Inflammatory macrophage (primary cell): ENCODE data around the gene ARHGEF7.

Source experiments
- DNase-seq, 2 donors: peaks; one replicate each; pipeline ENCODE4 v3.0.0-alpha.2; 2020 to 2022

The ARHGEF7 gene

DNA sequence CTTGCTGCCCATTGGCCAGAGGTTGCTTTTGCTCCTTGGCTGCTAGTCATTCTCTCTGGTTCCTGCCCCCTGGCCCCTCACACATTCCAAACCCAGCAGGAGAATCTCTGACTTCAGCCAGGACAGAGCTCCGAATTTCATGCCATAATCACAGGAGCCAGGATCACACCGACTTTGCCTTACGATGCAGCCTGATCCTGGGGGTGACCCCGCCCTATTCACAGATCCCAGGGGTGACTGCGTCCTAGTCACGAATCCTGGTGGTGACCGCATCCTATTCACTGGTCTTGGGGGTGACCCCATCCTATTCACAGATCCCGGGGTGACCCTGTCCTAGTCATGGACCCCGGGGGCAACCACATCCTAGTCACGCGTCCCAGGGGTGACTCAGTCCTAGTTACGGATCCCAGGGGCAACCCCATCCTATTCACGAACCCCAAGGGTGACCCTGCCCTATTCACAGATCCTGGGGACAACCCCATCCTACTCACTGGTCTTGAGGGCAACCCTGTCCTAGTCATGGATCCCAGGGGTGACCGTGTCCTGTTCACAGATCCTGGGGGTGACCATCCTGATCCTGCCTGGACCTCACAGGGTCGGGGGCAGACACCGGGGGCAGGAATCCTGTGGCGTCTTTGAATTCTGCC lies 198.0 kb downstream of the ARHGEF7 start:
- DNase-seq, result no peak

- DNase-seq, result no peak
Observed at GRCh38 chr13:111313911-111314425, 198.9 kb downstream of the ARHGEF7 start.

GRCh38 chr13:111314852-111315251 lies 199.7 kb downstream of the ARHGEF7 start:
- DNase-seq, result no peak

DNA sequence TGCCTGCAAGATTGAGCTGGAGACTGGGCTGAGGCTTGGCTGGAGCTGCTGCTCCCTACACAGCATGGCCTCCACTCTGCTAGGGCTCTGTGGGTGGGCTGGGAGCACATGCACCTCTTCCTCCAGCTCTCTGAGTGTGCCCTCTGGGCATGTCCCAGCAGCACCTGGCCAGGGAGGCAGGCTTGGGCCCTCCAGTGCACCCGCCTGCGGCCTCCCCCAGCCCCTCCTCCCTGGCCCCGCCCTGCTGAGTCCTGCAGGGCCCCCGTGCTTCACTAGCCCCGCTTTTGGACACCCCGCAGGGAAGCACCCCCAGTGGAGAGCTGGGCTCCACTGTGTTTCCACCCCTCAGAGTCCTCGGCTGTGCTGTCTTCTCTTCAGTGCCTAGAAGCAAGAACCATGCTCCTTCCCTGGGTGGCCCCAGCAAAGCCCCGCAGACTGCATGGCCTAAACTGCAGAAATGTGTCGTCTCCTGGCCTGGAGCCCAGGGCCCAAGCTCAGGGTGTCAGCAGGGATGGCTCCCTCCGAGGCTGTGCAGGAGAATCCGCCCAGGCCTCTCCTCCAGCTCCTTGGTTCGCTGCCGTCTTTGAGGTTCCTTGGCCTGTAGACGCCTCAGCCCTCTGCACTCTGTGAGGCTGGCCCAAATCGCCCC lies 200.4 kb downstream of the ARHGEF7 start:
- no peak for DNase-seq

- DNase-seq, result no peak
Observed at GRCh38 chr13:111316161-111316730, 201.1 kb downstream of the ARHGEF7 start.

- no peak for DNase-seq
Observed at GRCh38 chr13:111317042-111317550, 202.0 kb downstream of the ARHGEF7 start.

- DNase-seq, result no peak
Observed at GRCh38 chr13:111317571-111318345, 202.6 kb downstream of the ARHGEF7 start.

DNA sequence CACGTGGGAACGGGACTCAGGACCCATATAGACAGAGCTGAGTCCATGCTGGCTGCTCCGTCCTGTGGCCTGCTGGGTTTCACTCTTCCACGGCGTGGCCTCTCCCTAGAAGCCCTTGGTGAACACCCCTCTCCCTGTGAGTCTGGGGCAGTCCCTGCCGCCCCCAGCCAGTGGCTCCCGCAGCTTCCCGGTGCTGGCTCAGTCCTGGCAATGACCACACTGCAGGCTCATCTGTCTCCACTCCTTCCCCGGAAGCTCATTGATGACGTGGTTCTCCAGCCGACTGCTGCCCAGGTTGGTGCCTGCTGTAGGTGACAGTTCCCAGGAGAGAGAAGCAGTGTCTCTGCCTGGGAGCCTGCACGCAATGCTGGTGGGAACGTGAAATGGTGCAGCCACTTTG lies 203.3 kb downstream of the ARHGEF7 start:
- DNase-seq, result no peak

DNA sequence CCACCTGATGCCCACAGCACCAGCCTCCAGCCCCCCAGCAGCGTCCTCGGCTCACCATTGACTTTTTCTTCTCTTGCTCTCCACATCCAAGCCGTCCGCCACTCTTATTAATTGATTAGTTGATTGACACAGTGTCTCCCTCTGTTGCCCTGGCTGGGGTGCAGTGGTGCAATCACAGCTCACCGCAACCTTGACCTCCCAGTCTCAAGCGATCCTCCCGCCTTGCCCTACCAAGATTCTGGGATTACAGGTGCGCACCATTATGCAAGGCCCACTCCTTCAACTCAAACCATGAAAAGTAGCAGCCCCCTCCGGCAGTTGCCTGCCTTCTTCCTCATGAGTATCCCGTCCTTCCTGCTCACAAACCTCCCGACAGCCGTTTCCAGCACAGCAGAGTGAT lies 204.4 kb downstream of the ARHGEF7 start:
- no peak for DNase-seq

DNA sequence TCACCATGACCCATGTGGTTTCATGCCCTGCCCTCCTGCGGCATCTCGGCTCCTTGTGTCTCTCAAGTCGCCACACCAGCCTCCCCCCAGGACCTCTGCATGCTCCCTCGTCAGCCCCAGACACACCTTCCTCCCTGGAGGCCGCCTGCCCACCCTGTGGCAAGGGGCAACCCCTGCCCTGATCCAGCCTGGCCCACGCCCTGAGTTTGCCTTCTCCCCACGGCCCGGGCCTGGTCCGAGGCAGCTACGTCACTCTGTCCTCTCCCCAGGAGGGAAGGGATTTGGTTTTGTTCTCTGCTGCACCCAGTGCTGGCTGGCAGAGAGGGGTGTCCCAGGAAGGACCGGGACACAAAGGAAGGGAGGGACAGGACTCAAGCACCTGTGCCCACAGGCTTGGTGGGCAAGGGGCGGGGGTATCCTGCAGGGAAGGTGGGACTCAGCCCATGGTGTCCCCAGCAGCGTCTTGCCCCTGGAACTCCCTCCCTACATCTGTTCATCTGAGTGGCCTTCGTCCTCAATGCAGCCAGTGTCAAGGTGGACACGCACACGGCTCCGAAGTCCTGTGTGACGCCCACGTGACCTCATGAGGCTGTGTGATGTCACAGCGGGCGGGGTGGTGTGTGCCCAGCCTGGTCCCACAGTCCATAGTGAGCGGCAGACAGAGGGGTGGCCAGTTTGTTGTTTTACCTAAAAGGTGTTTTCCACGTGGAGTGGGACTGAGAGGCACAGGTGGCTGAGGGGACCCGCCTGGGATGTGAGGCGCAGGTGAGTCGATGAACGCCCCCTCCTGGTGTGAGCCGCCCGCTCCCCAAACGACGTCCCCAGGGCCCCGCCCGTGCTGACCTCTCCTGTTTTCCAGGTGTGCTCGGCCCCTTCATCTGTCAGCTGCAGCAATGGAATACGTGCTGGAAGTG lies 205.1 kb downstream of the ARHGEF7 start, which contains the start of gene TEX29:
TEX29 (plus strand) TSS at position 645 of the 914 bp plus-strand sequence; CDS start at position 894, 249 bp downstream.
- no peak for DNase-seq

- DNase-seq, result no peak
Observed at GRCh38 chr13:111322001-111322915, 207.1 kb downstream of the ARHGEF7 start.

GRCh38 chr13:111322916-111323331 lies 207.8 kb downstream of the ARHGEF7 start:
- no peak for DNase-seq

- DNase-seq, result no peak
Observed at GRCh38 chr13:111323549-111323948, 208.4 kb downstream of the ARHGEF7 start.

DNA sequence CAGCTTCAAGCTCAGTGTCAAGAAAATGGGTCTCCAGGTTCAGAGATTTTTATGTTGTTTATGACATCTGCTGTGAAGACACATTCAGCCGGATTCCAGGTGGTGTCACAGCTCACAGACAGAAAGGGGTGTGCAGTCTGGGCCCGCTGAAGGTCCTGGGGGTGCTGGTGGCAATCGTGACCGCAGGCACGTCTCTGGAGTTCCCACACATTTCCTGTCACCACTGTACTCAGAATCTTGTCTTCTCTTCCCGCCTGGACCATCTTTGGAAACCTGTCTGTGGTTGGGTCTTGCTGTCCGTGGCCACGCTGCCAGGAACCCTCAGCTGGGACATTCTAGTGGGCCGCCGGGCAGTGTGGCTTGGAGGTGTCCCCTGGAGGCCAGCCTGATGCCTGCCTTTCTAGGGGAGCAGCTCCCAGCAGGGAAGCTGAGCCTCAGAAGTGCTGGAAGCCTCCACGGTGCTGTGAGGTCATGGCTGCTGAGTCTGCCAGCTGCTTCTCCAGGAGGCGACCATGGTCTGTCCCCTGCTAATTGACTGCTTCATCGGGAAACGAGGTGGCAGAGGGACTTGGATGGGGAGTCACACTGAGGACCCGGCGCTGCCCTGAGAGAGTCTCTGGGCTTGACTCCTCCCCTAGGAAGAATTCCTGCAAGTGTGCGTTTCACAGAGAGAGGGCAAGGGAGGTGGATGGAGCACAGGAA lies 209.0 kb downstream of the ARHGEF7 start:
- DNase-seq, result no peak

- DNase-seq, result no peak
Observed at GRCh38 chr13:111324736-111325135, 209.6 kb downstream of the ARHGEF7 start.

- DNase-seq, result no peak
Observed at GRCh38 chr13:111325146-111325890, 210.2 kb downstream of the ARHGEF7 start.

- no peak for DNase-seq
Observed at GRCh38 chr13:111325941-111326620, 211.0 kb downstream of the ARHGEF7 start.

GRCh38 chr13:111326621-111326965 lies 211.5 kb downstream of the ARHGEF7 start:
- DNase-seq, result no peak
